Measurements from ENCODE around the gene AUTS2. TPM values are rescaled to one million over a fixed set of nuclear protein-coding genes. Genes with fewer than 3 reads are reported as not detected.

Gene AUTS2
- total RNA-seq, 1 experiment from 2014 or later: 256 TPM

GRCh38 chr7:69749994-69750393, 151.7 kb downstream of the AUTS2 start:
- Histone ChIP-seq H3K23ac (ENCODE audit: insufficient read length, low read depth, low read length) (no peak overlapping the region), H3K9me3 (ENCODE audit: control insufficient read depth, low read depth, low read length) (no peaks in the 10 kb centered on the region), H3K27me3 (ENCODE audit: insufficient read depth, low read length) (no peaks in the 10 kb centered on the region), H2BK120ac (ENCODE audit: low read depth, low read length, poor library complexity, severe bottlenecking) (no peak overlapping the region), H4K8ac (replicated peaks; ENCODE audit: insufficient read length, low read depth, low read length) (no peak overlapping the region), H3K18ac (ENCODE audit: insufficient read length, low read depth, low read length) (no peak overlapping the region), H3K9ac (ENCODE audit: extremely low read depth, insufficient read length, low read length) (no peak overlapping the region), H3K23me2 (ENCODE audit: insufficient read length, low read depth, low read length, poor library complexity, severe bottlenecking) (no peaks in the 10 kb centered on the region), H2BK15ac (ENCODE audit: low read depth, low read length) (no peak overlapping the region), H4K5ac (ENCODE audit: insufficient read length, low read depth, low read length) (no peak overlapping the region), H2BK5ac (ENCODE audit: insufficient read length, low read length) (no peak overlapping the region), H2BK20ac (ENCODE audit: low read depth, low read length, poor library complexity, severe bottlenecking) (no peak overlapping the region), H4K20me1 (ENCODE audit: control insufficient read depth, insufficient read depth, insufficient read length) (no peaks in the 10 kb centered on the region), H3K27ac (ENCODE audit: insufficient read length, low read depth, low read length) (no peak overlapping the region), H2AFZ (ENCODE audit: low read length) (no peak overlapping the region), H3K4ac (ENCODE audit: low read depth, low read length) (no peak overlapping the region), H3K4me2 (ENCODE audit: insufficient read depth, insufficient read length, low read length) (no peak overlapping the region), H3T11ph (ENCODE audit: low read length) (no peak overlapping the region), H2AK5ac (ENCODE audit: insufficient read length, low read length) (no peak overlapping the region), H3K79me1 (ENCODE audit: insufficient read depth, low read depth, low read length, poor library complexity, severe bottlenecking) (no peaks in the 10 kb centered on the region), H3K56ac (ENCODE audit: insufficient read length, low read depth, low read length) (no peak overlapping the region), H3K4me1 (ENCODE audit: insufficient read depth, low read length) (peaks cover 8% of the 10 kb centered on the region), H2BK12ac (ENCODE audit: insufficient read length, low read depth, low read length) (no peak overlapping the region), H3K79me2 (ENCODE audit: insufficient read depth, low read length) (no peaks in the 10 kb centered on the region), H3K14ac (ENCODE audit: insufficient read depth, low read length) (no peak overlapping the region), H4K91ac (ENCODE audit: insufficient read length, low read depth, low read length) (no peak overlapping the region)
- peak overlapping the region in 1 of 3 experiments; percentile 32; a peak in 1 of 7 replicates for H3K27ac Mint-ChIP-seq
- no peak overlapping the region for H3K4me3 Mint-ChIP-seq
- H3K4me1 Mint-ChIP-seq: peaks cover 22 to 28% of the 10 kb centered on the region in 2 experiments
- no peaks in the 10 kb centered on the region; a peak in 1 of 7 replicates for H3K36me3 Mint-ChIP-seq (ENCODE audit: insufficient read depth in 1 of 3, low read depth in 3 of 3)
- TF ChIP-seq, protein P1, sequence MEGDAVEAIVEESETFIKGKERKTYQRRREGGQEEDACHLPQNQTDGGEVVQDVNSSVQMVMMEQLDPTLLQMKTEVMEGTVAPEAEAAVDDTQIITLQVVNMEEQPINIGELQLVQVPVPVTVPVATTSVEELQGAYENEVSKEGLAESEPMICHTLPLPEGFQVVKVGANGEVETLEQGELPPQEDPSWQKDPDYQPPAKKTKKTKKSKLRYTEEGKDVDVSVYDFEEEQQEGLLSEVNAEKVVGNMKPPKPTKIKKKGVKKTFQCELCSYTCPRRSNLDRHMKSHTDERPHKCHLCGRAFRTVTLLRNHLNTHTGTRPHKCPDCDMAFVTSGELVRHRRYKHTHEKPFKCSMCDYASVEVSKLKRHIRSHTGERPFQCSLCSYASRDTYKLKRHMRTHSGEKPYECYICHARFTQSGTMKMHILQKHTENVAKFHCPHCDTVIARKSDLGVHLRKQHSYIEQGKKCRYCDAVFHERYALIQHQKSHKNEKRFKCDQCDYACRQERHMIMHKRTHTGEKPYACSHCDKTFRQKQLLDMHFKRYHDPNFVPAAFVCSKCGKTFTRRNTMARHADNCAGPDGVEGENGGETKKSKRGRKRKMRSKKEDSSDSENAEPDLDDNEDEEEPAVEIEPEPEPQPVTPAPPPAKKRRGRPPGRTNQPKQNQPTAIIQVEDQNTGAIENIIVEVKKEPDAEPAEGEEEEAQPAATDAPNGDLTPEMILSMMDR (conservative IDR thresholded peaks at IDR 0.05): no peak
- no peaks in the 10 kb centered on the region for H3K27me3 Mint-ChIP-seq (ENCODE audit: low read depth)
- no peak for DNase-seq
- WGBS (ENCODE audit: extremely low coverage, insufficient read length, low lambda C conversion rate): no CpG with 5 or more reads among the region's 4 CpGs
- H3K9me3 Mint-ChIP-seq: peaks cover 0 to 4% of the 10 kb centered on the region in 2 experiments; a peak in 3 of 5 replicates

Data from H9 (cell line).